CD1c-positive myeloid dendritic cell (primary cell): ENCODE results near the gene LIMA1.
A peak's percentile ranks its signal among the peaks of the same experiment; 100 is the strongest.
"Not testable (repeated sequence)": the region's sequence is repeated elsewhere in the genome, so short reads cannot be mapped to it uniquely, and the experiment has no call there.

Experiments used
- DNase-seq: peaks from one replicate; pipeline ENCODE4 v3.0.0-alpha.2; 2016; ENCODE audit errors: extremely low spot score

The LIMA1 gene

DNA sequence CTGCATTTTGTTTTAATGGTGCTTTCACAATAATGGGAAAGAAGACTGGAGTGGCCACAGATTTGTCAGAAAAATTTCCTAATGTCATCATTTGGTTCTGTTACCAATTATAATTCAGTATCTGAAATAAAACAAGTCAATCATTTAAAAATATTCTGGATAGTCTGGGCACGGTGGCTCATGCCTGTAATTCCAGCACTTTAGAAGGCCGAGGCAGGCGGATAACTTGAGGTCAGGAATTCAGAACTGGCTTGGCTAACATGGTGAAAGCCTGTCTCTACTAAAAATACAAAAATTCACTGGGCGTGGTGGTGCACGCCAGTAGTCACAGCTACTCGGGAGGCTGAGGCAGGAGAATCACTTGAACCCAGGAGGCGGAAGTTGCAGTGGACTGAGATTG lies 4.0 kb upstream of the LIMA1 start:
- DNase-seq = no peak

DNA sequence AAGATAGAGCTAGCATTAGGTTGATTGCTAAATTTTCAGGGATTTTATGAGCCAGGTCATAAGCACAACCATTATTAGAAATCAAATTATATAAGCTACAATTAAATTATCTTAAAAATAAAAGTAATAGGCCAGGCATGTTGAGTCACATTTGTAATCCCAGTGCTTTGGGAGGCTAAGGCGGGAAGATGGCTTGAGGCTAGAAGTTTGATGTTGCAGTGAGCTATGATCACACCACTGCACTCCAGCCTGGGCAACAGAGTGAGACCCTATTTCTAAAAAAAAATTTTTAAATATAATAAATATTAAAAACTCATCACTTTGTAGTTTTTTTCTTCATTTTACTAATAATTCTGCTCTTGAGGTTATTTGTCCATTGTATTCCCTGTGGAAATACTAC lies 1.9 kb upstream of the LIMA1 start:
- DNase-seq = no peak

DNA sequence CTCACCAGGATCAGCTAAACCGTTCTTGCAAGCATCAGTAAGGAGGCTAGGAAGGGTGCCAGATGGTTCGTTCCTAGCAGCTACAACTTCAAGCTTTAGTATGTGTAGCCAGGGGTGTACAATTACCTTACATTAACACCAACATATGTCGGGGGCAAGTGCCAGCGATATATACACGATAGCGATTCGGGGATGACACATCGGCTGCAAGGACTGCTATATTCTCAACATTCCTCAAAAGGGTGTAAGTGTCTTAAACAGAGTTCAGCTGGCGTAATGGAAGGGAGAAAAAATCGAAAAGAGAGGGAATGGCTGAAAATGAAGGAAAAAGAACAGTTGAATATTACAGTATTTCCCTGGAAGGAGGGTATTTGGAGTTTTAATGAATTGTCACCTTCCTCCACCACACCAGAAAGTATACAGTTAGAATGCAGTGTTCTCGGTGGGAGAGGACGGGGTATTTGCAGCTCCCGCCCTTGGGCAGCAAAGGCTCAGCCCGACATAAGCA lies 545 bp downstream of the LIMA1 start:
- no peak for DNase-seq

DNA sequence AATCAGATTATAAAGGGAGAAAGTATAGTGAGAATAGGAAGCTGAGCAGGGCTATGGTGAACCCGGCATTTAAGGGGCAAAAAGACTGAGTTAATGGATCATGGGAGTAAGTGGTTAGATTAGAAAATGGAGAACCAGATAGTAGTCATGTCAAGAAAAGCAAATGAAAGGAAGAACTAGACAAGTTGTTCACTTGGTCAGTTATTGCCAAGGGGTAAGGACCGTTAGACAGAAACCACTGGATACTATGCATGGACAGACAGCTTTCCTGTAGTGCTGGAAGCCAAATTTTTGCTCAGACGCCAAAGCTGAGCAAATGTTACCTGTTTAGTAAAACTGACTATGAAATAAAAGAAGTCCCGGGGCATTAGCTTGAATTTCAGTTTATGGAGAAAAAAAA lies 3.8 kb downstream of the LIMA1 start:
- DNase-seq = no peak

DNA sequence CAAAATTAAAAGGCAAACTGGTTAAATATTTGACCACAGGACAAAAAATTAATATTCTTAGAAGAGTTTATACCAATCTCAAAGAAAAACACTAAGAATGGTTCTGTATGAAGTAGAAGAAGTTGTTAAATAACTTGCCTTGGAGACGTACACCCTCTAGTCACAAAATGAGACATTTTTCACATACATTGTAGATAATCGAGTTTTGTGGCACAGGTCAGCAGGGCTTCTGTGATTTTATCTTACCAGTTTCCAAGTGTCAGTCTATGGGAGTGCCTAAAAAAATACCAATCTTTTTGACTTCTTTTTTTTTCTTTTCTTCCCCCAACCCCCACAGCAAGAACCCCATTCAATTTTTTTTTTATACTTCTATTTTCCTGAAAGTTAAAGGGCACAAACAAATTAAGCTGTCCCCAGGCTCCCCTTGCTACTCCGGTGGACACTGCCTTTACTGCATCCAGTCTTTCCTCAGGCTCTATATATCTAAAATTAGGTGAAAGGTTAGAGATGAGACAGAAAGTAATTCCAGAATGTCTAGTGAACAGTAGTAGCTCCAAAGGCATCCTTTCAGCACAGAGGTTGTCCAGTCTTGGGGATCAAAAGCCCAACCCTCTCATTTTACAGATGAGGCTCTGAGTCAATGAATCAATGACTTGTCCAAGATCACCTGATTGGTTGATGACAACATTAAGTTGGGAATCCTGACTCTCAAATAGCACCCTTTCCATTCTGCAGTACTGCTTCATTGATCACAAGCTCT lies 6.2 kb downstream of the LIMA1 start:
- DNase-seq = no peak

DNA sequence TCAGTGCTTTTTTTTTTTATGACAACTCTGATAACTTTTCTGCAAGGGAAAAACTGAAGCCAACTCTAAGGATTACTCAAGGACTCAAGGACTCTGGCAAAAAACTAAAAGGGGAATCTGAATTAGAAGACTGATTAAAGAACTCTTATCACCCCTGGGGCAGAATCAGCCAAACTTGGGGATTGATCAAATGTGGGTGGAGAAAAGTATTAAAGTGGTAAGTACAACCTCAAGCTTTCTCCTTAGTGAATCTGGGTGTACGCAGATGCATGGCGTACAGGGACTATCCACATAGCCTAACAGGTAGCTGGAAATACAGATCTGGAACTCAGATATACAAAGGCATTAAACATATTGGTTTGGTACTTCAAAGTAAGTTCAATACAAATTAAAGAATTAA lies 7.3 kb downstream of the LIMA1 start:
- DNase-seq = no peak

DNA sequence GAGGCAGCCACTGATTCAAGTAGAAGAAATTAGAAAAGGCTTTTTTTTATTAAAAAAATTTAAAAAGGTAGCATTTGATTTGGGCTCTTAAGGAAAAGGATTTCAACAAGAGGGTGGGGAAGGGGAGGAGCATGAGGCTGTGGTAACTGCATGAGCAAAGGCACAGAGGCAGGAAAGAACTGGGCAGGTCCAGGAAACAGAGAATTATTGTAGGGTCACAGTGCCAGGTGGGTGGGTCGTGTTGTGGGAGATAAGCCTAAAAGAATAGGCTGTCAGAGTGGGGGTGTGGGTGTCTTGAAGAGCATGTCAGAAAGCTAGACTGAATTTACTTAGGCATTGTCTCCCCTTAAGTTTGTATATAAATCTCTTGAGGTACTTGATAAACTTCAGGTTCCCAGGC lies 7.8 kb downstream of the LIMA1 start:
- DNase-seq = no peak

DNA sequence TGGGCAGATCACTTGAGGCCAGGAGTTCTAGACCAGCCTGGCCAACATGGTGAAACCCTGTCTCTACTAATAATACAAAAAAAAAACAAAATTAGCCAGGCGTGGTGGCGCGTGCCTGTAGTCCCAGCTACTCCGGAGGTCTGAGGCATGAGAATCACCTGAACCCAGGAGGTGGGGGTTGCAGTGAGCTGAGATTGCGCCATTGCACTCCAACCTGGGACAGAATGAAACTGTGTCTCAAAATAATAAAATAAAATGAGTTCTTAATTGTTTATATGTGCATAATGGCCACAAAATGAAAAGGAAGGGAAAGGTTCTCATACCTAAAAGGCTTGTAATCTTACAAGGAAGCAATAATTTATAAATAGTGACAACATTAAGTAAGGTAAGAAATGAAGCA lies 8.2 kb downstream of the LIMA1 start:
- DNase-seq = not testable (repeated sequence)

DNA sequence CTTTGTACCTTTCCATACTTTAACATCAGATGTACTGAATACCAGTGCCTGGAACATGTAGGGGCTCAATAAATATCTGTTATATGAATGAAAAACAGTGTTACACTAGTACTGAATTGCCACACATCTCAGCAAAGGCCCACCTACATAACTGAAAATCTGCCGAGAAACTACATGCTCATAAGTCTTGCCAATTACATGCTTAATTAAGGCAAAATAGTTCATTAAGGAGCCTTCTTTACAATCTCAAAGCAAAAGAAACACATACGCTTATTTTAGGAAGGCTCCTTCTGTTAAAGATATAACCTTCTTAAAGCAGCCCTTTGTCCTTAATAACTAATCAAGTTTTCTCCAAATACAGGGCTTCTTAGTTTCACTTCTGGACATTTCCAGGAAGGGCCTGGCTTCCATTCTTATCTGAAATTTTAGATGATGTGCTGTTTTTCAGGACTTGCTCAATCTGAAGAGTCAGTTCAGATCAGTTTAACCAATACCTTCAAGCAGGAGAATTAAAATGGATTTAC lies 11.5 kb downstream of the LIMA1 start:
- no peak for DNase-seq

DNA sequence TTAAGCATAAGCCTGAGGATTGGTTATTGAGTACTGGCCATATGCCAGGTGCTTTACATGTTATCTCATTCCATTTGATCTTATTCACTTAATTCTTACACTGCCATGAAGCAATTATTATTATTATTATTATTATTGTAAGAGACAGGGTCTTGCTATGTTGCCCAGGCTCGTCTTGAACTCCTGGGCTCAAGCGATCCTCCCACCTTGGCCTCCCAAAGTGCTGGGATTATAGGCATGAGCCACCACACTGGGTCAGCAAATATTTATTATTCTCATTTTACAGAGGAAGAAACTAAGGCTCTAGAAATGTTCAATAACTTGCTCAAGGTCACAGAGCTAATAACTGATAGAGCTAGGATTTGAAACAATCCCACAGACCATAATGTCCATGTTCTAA lies 14.8 kb downstream of the LIMA1 start:
- DNase-seq = no peak

DNA sequence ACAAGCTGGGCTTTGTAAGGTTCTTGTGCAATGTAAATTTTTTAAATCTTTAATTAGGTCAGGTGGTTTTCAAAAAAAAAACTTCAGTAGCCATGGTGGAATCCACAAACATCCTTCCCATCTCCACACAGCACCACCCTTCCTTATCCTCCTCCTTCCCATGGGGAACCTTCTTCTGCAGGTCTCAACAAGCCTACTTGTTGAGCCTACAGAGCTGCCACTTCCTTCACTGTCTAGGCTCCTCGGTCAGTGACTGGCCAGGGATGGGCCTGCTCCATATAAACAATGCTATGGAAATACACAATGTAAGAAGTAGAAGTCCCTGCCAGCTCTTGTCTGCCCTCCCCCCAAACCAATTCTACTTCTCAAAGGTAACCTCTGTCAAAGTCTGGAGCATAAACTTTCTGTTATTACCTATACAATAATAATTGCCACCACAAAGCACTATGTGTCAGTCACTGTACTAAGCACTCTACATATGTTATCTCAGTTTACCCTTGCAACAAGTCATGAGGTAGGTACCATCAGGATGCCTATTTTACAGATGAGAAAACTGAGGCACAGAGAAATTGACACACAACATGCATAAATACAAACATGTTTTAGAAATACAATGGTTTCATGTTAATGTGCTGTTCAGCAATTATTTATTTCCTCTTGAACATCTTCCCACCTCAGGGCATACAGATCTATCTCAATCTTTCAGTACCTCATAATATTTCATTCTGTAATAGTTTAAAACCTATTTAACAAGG lies 17.4 kb downstream of the LIMA1 start:
- DNase-seq = no peak

DNA sequence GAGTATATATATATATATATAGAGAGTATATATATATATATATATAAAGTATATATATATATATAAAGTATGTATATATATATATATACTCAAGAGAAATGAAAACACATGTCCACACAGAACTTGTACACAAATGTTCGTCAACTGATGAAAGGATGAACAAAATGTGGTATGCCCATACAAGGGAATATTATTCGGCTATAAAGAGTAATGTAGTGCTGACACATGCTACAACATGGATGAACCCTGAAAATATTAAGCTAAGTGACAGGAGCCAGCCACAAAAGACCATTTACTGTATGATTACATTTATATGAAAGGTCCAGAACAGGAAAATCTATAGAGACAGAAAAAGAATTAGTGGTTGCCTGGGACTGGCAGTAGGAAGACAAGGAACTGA lies 19.5 kb downstream of the LIMA1 start:
- DNase-seq = no peak

DNA sequence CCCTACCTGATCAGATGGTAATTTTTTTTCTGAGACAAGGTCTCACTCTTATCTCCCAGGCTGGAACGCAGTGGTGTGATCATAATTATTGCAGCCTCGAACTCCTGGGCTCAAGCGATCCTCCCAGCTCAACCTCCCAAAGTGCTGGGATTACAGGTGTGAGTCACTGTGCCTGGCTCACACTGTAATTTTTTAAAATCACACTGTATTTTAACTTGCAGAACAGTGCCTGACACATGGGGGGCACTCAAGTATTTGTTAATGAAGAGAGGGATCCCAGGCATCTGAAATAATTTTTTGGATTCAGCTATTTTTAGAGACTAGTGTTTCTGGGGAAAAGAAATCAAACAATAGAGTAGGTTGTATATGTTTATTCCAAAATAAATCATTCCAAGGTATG lies 21.7 kb downstream of the LIMA1 start:
- DNase-seq = no peak

DNA sequence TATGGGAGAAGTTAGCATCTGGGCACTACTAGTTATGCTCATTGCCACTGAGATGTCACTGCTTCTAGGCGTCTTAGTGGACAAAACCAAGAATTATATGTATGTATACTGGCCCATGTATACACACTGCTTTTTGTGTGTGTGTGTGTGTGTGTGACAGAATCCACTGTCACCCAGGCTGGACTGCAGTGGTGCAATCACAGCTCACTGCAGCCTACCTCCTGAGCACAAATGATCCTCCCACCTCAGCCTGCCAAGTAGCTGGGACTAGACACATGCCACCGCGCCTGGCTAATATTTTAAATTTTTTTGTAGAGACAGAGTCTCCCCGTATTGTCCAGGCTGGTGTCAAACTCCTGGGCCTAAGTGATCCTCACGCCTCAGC lies 25.2 kb downstream of the LIMA1 start:
- DNase-seq = no peak

DNA sequence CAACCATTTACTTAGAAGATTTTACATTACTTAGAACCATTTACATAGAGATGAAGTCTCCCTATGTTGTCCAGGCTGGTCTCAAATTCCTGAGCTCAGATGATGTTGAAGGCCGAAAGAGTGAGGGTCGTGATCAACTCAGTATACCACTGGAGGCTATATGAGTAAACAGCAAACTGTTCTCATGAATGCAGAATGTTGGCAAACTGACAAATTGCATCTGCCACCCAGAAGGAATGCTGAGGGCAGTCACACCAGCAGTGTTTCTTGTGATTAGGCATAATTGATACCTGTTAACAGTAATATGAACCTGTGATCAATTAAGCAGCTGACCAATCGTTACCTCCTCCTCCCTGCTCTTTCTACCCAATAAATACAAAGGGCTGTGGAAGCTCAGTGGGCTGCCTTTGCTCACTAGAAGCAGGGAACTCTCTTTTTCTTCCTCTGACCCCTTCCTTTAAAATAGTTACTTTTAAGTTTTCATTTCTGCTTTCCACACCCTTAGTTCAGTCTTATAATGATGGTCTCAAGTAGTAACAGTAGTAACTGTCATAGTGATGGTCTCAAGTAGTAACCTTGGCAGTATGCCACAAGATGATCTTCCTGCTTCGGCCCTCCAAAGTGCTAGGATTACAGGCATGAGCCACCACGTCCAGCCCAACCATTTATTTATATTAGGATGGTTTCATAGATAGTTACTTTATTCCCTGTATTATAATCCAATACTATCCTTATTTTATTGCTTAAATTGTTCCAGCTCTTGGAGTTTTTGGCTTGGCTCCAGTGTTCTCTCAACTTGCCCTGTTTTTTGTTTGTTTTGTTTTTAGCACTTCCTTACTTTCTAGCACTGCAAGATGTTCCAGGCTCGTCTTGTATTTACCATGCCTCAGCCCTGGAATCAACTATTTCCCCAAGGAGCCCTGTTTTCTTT lies 25.8 kb downstream of the LIMA1 start:
- peak; percentile 66 for DNase-seq

DNA sequence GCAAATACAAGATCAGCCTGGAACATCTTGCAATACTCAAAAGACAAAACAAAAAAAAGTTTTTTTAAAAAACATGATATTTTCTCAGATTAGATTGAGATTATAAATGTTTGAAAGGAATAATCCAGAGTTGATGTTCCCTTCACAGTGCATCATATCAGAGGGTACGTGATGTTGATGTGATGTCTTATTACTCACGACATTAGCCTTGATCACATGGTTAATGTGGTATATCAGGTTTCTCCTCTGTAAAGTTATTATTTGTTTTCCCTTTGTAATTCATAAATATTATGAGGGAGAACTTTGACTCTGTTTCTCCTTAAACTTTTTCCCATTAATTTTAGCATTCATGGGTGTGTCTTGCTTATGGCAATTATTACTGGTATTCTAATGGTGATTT lies 26.6 kb downstream of the LIMA1 start:
- DNase-seq = no peak

DNA sequence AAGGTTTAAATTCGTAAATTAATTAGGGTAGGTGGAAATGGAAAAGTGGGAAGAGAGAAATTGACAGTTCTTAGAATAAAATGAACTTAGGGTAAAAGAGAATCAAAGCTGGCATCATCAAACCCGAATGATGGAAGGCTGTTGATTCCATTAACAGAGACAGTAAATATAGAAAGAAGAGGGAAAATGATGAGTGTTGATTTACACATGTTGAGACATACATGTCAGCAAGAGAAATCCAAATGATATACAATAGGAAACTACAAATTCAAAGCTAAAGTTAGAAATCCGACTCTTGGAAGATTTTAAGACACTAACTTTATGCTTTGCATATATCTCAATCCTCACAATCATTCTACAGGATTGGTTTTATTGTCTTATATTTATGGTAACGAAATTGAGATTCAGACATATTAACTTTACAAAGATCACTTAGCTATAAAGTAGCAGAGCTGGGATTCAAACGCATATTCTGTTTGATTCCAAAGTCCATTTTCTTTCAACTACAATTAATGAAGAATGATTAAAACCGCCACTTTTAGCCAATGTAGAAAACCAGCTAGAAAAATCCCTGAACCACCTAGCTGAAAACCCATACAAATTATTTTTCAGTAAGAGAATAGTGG lies 30.2 kb downstream of the LIMA1 start:
- DNase-seq = no peak

DNA sequence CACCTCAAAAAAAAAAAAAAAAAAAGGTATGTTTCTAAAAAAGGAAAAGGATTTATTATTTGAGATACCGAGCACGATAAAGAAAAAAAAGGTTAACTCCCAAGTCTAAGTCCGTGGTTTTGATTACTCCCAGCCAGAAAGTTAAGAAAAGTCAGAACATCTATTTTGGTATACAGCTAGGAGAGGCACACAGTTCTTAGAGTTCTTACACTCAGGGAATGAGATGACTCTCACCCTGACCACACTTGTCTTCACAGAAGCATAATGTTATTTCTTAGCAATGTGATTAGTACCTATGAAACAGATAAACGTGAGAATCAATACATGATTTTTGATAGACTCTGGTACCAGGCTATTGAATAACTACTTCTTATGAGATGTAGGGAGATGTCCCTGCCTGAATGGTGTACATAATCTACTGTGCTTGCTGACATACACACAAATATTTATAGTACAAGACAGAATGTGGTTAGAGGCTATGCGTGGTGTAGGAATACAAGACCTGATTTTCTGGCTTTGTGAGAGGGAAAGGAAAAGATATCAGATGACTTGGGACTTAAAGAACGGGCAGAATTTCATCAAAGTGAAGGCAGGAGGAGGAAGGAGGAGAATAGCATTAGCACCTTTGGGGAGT lies 31.6 kb downstream of the LIMA1 start:
- DNase-seq = no peak

DNA sequence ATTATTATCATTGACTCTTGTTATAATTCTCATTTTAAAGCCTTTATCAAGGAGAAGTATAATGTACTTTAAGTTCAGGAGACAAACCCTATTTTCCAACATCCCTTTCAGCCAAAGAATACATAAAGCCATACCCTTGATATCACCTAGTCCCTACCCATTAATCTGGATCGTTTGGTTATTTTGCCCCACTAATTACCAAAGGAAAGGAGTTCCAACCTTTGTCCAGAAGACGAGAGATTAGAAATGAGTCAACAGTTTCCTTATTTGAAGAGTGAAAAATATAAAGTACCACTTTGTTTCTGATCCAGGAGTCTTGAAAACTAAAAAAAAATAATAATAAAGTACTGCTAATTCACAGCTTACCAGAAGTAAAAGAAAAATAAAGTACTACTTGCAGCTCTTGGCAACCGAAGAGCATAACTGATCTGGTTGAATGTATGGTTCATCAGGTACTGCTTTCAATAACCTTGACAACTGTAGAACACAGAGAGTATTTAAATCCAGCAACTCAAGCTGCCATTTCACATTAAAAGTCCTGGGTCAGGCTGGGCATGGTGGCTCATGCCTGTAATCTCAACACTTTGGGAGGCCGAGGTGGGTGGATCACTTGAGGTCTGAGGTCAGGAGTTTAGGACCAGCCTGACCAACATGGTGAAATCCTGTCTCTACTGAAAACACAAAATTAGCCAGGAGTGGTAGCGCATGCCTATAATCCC lies 33.7 kb downstream of the LIMA1 start:
- no peak for DNase-seq

DNA sequence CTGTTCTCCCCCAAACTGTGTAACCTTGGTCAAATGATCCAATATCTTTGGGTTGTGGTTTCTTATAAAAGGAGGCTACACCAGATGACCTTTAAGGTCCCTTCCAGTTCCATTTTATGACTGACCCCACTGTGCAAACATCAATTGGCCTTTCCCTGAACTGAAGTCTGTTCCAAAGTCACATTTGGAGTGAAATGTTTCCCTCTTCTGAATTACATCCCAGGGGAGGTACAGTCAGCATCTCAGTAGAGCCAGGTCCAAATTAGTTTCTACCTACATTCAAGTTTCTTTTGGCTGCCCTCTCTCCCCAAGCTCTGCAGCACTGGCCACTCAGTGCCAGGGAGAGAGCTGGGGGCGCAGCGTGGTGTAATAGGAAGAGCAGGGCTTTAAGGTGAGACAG lies 34.4 kb downstream of the LIMA1 start:
- DNase-seq = no peak
